Activated B cell treated with CpG ODN at 0.5 μM for 24 hours (primary cell): Measurements from ENCODE around the gene BMAL1. TPM values are rescaled to one million over a fixed set of nuclear protein-coding genes. Genes with fewer than 3 reads are reported as not detected.

Experiments
- ATAC-seq: fragments of 200-7000 bp; cut with Tn5 transposase; one replicate; pipeline ENCODE4 v1.10.0; 2021; ENCODE audit warnings: low read depth, mild to moderate bottlenecking, moderate library complexity
- CTCF ChIA-PET: fragments of 350-600 bp; sonication (Branson Sonifier 250); formaldehyde crosslinking; loops from one replicate; lab custom pipeline; 2021; ENCODE audit warnings: antibody characterized with exemption; lab: Charles Lee
- POLR2A ChIA-PET: fragments of 350-600 bp; sonication (Branson Sonifier 250); formaldehyde crosslinking; loops from one replicate; lab custom pipeline; 2021; ENCODE audit warnings: antibody characterized with exemption; lab: Charles Lee
- DNase-seq: peaks from one replicate; pipeline ENCODE4 v3.0.0; 2022
- H3K27ac Mint-ChIP-seq: one replicate; pipeline ENCODE4 v1.8.0; 2020; ENCODE audit warnings: mixed read lengths
- H3K27me3 Mint-ChIP-seq: one replicate; pipeline ENCODE4 v1.8.0; 2021; ENCODE audit warnings: mixed read lengths
- H3K36me3 Mint-ChIP-seq: one replicate; pipeline ENCODE4 v1.8.0; 2021; ENCODE audit warnings: low read depth, mixed read lengths
- H3K4me1 Mint-ChIP-seq: one replicate; pipeline ENCODE4 v1.8.0; 2021; ENCODE audit warnings: mixed read lengths
- H3K4me3 Mint-ChIP-seq: one replicate; pipeline ENCODE4 v1.8.0; 2020; ENCODE audit warnings: mild to moderate bottlenecking, mixed read lengths
- H3K9me3 Mint-ChIP-seq: one replicate; pipeline ENCODE4 v1.8.0; 2020; ENCODE audit warnings: mixed read lengths
- CTCF ChIP-seq: fragments of 200-600 bp; IDR thresholded peaks from one replicate; pipeline ENCODE4 v1.8.0; 2022; ENCODE audit warnings: antibody characterized with exemption, mild to moderate bottlenecking
- intact Hi-C: fragments of 100-400 bp; cut with micrococcal nuclease; formaldehyde crosslinking; loops from one replicate; pipeline ENCODE4 v1.15.1; 2024
- total RNA-seq: library from RNA; stranded (reverse); gene quantifications from 2 replicates; pipeline ENCODE4 v1.2.3, GENCODE V29; 2022

BMAL1 gene
- total RNA-seq, 1 donor from 2014 or later: 30.1 TPM

GRCh38 chr11:13358596-13359270 is 81.1 kb downstream of the BMAL1 start:
- Mint-ChIP-seq H3K4me1 (no peaks in the 10 kb centered on the region), H3K4me3 (no peak overlapping the region), H3K27ac (no peak overlapping the region), H3K27me3 (no peaks in the 10 kb centered on the region), H3K9me3 (no peaks in the 10 kb centered on the region), H3K36me3 (peaks cover 76% of the 10 kb centered on the region)
- intact Hi-C loops: no loop called here
- ATAC-seq (no peak), DNase-seq (no peak)
- no peak for TF ChIP-seq CTCF
- CTCF ChIA-PET: no interaction called here
- POLR2A ChIA-PET: no interaction called here

- intact Hi-C loops: no loop called here
- no peak for ATAC-seq
- CTCF ChIA-PET: no interaction called here
- Mint-ChIP-seq H3K27me3 (no peaks in the 10 kb centered on the region), H3K36me3 (peaks cover 84% of the 10 kb centered on the region), H3K27ac (no peak overlapping the region), H3K4me1 (peaks cover 3% of the 10 kb centered on the region), H3K4me3 (no peak overlapping the region), H3K9me3 (no peaks in the 10 kb centered on the region)
- DNase-seq: no peak
- POLR2A ChIA-PET: no interaction called here
- no peak for TF ChIP-seq CTCF
Measured at GRCh38 chr11:13362596-13363109, 85.1 kb downstream of the BMAL1 start.

GRCh38 chr11:13364388-13364787 is 86.8 kb downstream of the BMAL1 start:
- ATAC-seq (no peak), DNase-seq (no peak)
- ChIA-PET POLR2A (no interaction called here), CTCF (interaction anchor here (1.0 kb wide), 1 partner anchor 10 kb away, joined by 3 read pairs; no protein-coding TSS in a partner anchor)
- Mint-ChIP-seq H3K9me3 (no peaks in the 10 kb centered on the region), H3K27me3 (no peaks in the 10 kb centered on the region), H3K4me3 (no peak overlapping the region), H3K4me1 (peaks cover 3% of the 10 kb centered on the region), H3K27ac (no peak overlapping the region), H3K36me3 (peaks cover 78% of the 10 kb centered on the region)
- no peak for TF ChIP-seq CTCF
- intact Hi-C loops: no loop called here

GRCh38 chr11:13366266-13367026 is 88.9 kb downstream of the BMAL1 start:
- TF ChIP-seq CTCF: no peak
- no peak for ATAC-seq
- Mint-ChIP-seq H3K4me3 (no peak overlapping the region), H3K9me3 (no peaks in the 10 kb centered on the region), H3K4me1 (peaks cover 3% of the 10 kb centered on the region), H3K36me3 (peaks cover 57% of the 10 kb centered on the region), H3K27ac (no peak overlapping the region), H3K27me3 (no peaks in the 10 kb centered on the region)
- CTCF ChIA-PET: no interaction called here
- POLR2A ChIA-PET: no interaction called here
- no peak for DNase-seq
- intact Hi-C loops: no loop called here

GRCh38 chr11:13367115-13367514 is 89.5 kb downstream of the BMAL1 start:
- peaks cover 3% of the 10 kb centered on the region for H3K4me1 Mint-ChIP-seq
- intact Hi-C loops: no loop called here
- H3K27me3 Mint-ChIP-seq: no peaks in the 10 kb centered on the region
- no peaks in the 10 kb centered on the region for H3K9me3 Mint-ChIP-seq
- POLR2A ChIA-PET: no interaction called here
- H3K36me3 Mint-ChIP-seq: peaks cover 51% of the 10 kb centered on the region
- DNase-seq (no peak), ATAC-seq (no peak)
- no peak for TF ChIP-seq CTCF
- no peak overlapping the region for H3K27ac Mint-ChIP-seq
- CTCF ChIA-PET: no interaction called here
- no peak overlapping the region for H3K4me3 Mint-ChIP-seq
